ENCODE measurements around the gene HNRNPH2. TPM values are rescaled to one million over a fixed set of nuclear protein-coding genes. Genes with fewer than 3 reads are reported as not detected.

The HNRNPH2 gene
- total and polyA plus RNA-seq, 4 experiments from 2014 or later, result 40.1 to 105 (median 63.5) TPM

DNA sequence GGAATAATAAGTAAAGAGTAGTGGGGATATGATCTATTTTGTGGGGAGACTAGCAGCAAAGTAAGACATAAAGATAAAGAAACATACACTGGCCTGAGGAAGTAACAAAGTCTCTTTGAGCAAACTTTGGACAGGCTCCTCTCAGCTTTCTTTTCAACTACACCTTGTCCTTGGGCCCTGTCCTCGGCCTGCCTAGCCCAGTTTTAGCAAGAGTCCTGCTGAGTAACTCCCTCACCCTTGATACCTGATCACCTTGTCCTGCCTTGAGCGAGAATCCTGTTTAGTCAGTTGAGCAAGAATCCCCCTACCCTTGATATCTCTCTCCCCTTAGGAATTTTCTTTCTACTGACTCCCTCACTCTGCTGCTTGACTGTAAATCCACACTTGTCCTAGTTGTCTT lies 11.5 kb downstream of the HNRNPH2 start:
- H3K27ac ChIP-seq (ENCODE audit: low read depth, low read length), result no peak overlapping the region
- no peaks in the 10 kb centered on the region for H3K27me3 ChIP-seq (ENCODE audit: insufficient read depth, low read length)
- ChIA-PET CTCF (ENCODE audit: partially characterized antibody) (interaction anchor here (1.9 kb wide), 1 partner anchor 9 kb away, joined by 5 read pairs; no protein-coding TSS in a partner anchor), POLR2A (ENCODE audit: partially characterized antibody) (interaction anchor here (1.0 to 3.8 kb wide), 4 partner anchors 12 to 512 kb away, joined by 5 to 29 read pairs (median 10); partner anchors contain the start of genes GLA, HNRNPH2, RPL36A and ZMAT1)
- no peaks in the 10 kb centered on the region for H3K9me3 ChIP-seq (ENCODE audit: control insufficient read depth in 1 of 2, low read length in 2 of 2)
- no peak overlapping the region for H3K4me3 ChIP-seq (ENCODE audit: low read length in 2 of 2)
- Mint-ChIP-seq H3K27ac (peak overlapping the region; percentile 13 to 97 (median 57)), H3K27me3 (no peaks in the 10 kb centered on the region), H3K9me3 (no peaks in the 10 kb centered on the region), H3K36me3 (peaks cover 7 to 11% of the 10 kb centered on the region in 2 donors), H3K4me1 (peaks cover 15 to 44% (median 28%) of the 10 kb centered on the region in 4 donors), H3K4me3 (peak overlapping the region in 7 of 8 donors; percentile 4 to 93 (median 69))
- H3K36me3 ChIP-seq (ENCODE audit: insufficient read depth, low read length), result no peaks in the 10 kb centered on the region
- peaks cover 24% of the 10 kb centered on the region for H3K4me1 ChIP-seq (ENCODE audit: insufficient read depth, low read length)
- intact Hi-C loops (cut with micrococcal nuclease), result loop anchor here (5.0 to 10.0 kb wide), 2 partner anchors 178 to 1235 kb away; partner anchors contain the start of gene GPRASP1
- DNase-seq, result no peak

DNA sequence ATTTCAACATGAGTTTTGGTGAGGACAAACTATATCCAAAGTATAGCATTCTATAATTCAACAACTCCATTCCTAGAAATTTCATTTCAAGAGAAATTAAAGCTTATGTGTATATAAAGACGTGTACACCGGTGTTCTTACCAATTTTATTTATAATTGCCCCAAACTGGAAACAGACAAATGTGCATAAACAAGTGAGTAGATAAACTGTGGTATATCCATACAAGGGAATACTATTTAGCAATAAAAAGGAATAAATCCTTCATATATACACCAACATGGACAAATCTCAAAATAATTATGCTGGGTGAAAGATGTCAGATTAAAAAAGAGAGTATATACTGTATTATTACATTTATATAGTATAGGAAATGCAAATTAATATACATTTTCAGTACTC lies 19.9 kb downstream of the HNRNPH2 start:
- H3K4me3 Mint-ChIP-seq, result no peak overlapping the region
- no peak overlapping the region for H3K27ac ChIP-seq (ENCODE audit: low read depth, low read length)
- peaks cover 28 to 38% of the 10 kb centered on the region in 2 donors for H3K36me3 Mint-ChIP-seq
- no peaks in the 10 kb centered on the region for H3K9me3 ChIP-seq (ENCODE audit: control insufficient read depth in 1 of 2, low read length in 2 of 2)
- ChIA-PET POLR2A (ENCODE audit: partially characterized antibody) (no interaction called here), CTCF (ENCODE audit: partially characterized antibody) (interaction anchor here (1.4 kb wide), 1 partner anchor 9 kb away, joined by 5 read pairs; no protein-coding TSS in a partner anchor)
- DNase-seq, result no peak
- H3K27me3 Mint-ChIP-seq, result no peaks in the 10 kb centered on the region
- no peaks in the 10 kb centered on the region for H3K9me3 Mint-ChIP-seq
- no peak overlapping the region for H3K4me3 ChIP-seq (ENCODE audit: low read length in 2 of 2)
- H3K27ac Mint-ChIP-seq, result no peak overlapping the region
- no peaks in the 10 kb centered on the region for H3K36me3 ChIP-seq (ENCODE audit: insufficient read depth, low read length)
- H3K27me3 ChIP-seq (ENCODE audit: insufficient read depth, low read length), result no peaks in the 10 kb centered on the region
- peaks cover 1 to 9% (median 5%) of the 10 kb centered on the region in 4 donors for H3K4me1 Mint-ChIP-seq
- intact Hi-C loops (cut with micrococcal nuclease), result no loop called here
- H3K4me1 ChIP-seq (ENCODE audit: insufficient read depth, low read length), result no peaks in the 10 kb centered on the region

DNA sequence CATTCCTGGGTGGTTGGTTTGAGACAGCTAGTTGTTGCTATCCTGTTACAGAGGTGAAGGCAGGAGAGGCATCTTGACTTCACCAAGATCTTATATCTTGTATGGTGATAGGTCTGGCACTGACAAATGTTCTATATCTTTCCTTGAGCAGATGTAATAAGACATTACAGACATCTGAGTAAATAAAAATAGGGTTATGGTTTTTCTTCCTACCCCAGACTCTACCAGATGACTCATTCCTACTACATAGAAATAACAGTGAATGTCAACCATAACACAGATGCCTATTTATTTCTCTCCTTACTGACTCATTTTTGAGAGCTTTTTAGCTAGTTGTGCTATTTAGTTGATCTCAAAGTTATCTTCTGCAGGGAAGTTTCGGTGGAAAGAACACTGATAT lies 21.9 kb downstream of the HNRNPH2 start:
- H3K4me1 ChIP-seq (ENCODE audit: insufficient read depth, low read length), result no peaks in the 10 kb centered on the region
- H3K4me1 Mint-ChIP-seq, result peaks cover under 1 to 9% (median 5%) of the 10 kb centered on the region in 4 donors
- H3K4me3 ChIP-seq (ENCODE audit: low read length in 2 of 2), result no peak overlapping the region
- ChIA-PET CTCF (ENCODE audit: partially characterized antibody) (no interaction called here), POLR2A (ENCODE audit: partially characterized antibody) (no interaction called here)
- no peaks in the 10 kb centered on the region for H3K36me3 ChIP-seq (ENCODE audit: insufficient read depth, low read length)
- intact Hi-C loops (cut with micrococcal nuclease), result no loop called here
- no peak overlapping the region for H3K4me3 Mint-ChIP-seq
- no peak overlapping the region for H3K27ac Mint-ChIP-seq
- H3K27me3 Mint-ChIP-seq, result no peaks in the 10 kb centered on the region
- H3K36me3 Mint-ChIP-seq, result peaks cover 24 to 33% of the 10 kb centered on the region in 2 donors
- H3K9me3 ChIP-seq (ENCODE audit: control insufficient read depth in 1 of 2, low read length in 2 of 2), result no peaks in the 10 kb centered on the region
- no peaks in the 10 kb centered on the region for H3K9me3 Mint-ChIP-seq
- H3K27me3 ChIP-seq (ENCODE audit: insufficient read depth, low read length), result no peaks in the 10 kb centered on the region
- H3K27ac ChIP-seq (ENCODE audit: low read depth, low read length), result no peak overlapping the region
- no peak for DNase-seq

DNA sequence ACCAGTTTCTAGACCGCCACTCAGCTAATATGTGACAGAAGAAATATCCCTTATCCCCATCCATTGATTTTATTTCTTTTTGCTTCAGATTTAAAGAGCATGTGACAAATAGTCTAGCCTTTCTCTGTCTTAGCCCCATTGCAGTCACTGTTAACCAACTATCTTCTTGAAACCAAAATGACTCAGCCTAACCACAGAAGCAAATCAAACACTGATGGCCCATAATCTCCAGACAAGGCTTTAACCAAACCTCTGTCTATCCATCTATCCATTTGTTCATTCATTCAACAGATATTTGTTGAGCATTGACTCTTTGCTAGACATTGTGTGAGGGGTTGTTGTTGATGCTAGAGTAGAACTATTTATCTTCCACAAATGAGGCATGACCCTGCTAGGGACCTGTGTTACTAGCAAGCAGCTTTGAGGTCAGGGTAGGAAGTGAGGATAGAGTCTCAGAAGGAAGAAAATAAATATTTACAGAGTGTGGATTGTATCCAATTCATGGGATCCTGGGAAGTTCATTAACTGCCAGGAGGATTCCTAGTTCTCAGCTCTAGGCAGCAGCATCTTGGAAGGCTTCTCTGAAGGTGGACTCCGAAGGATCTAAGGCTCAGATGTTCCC lies 22.5 kb downstream of the HNRNPH2 start:
- ChIA-PET CTCF (ENCODE audit: partially characterized antibody) (no interaction called here), POLR2A (ENCODE audit: partially characterized antibody) (no interaction called here)
- intact Hi-C loops (cut with micrococcal nuclease), result no loop called here

DNA sequence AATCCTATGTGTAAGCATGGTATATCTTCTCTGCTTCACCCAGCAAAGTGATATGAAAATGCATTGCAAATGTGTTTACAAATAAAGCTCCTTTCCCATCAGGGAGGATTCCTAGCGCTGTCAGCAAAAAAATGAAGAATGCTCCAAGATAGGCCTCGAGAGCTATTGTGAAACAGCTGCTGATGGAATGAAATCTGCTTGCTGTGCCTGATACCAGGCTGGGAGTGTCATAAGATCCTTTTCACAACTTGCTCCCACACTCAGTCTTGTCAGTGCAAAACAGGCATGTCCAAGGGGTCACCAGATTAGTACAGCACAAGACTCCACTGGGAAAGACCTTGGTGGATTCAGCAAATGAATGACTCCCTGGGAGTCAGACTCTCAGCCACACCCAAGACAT lies 34.1 kb downstream of the HNRNPH2 start:
- ChIA-PET CTCF (ENCODE audit: partially characterized antibody) (no interaction called here), POLR2A (ENCODE audit: partially characterized antibody) (no interaction called here)
- intact Hi-C loops (cut with micrococcal nuclease), result no loop called here
- Mint-ChIP-seq H3K27ac (no peak overlapping the region), H3K4me1 (peaks cover 0 to 4% (median 0%) of the 10 kb centered on the region in 4 donors), H3K4me3 (no peak overlapping the region), H3K9me3 (no peaks in the 10 kb centered on the region), H3K36me3 (peaks cover 37 to 44% of the 10 kb centered on the region in 2 donors), H3K27me3 (no peaks in the 10 kb centered on the region)
- Histone ChIP-seq H3K27ac (ENCODE audit: low read depth, low read length) (no peak overlapping the region), H3K9me3 (ENCODE audit: control insufficient read depth in 1 of 2, low read length in 2 of 2) (no peaks in the 10 kb centered on the region), H3K4me1 (ENCODE audit: insufficient read depth, low read length) (no peaks in the 10 kb centered on the region), H3K27me3 (ENCODE audit: insufficient read depth, low read length) (no peaks in the 10 kb centered on the region), H3K36me3 (ENCODE audit: insufficient read depth, low read length) (no peaks in the 10 kb centered on the region), H3K4me3 (ENCODE audit: low read length in 2 of 2) (no peak overlapping the region)
- no peak for DNase-seq

More for the DNA sequence above, 22.5 kb downstream of the HNRNPH2 start:
- Histone ChIP-seq H3K27ac (ENCODE audit: low read depth, low read length) (no peak overlapping the region), H3K9me3 (ENCODE audit: control insufficient read depth in 1 of 2, low read length in 2 of 2) (no peaks in the 10 kb centered on the region), H3K36me3 (ENCODE audit: insufficient read depth, low read length) (no peaks in the 10 kb centered on the region), H3K4me1 (ENCODE audit: insufficient read depth, low read length) (no peaks in the 10 kb centered on the region), H3K27me3 (ENCODE audit: insufficient read depth, low read length) (no peaks in the 10 kb centered on the region), H3K4me3 (ENCODE audit: low read length in 2 of 2) (no peak overlapping the region)
- DNase-seq, result no peak
- Mint-ChIP-seq H3K4me1 (peaks cover 0 to 9% (median 4%) of the 10 kb centered on the region in 4 donors), H3K36me3 (peaks cover 21 to 31% of the 10 kb centered on the region in 2 donors), H3K4me3 (no peak overlapping the region), H3K9me3 (no peaks in the 10 kb centered on the region), H3K27me3 (no peaks in the 10 kb centered on the region), H3K27ac (peak overlapping the region in 1 of 7 donors; percentile 31)

DNA sequence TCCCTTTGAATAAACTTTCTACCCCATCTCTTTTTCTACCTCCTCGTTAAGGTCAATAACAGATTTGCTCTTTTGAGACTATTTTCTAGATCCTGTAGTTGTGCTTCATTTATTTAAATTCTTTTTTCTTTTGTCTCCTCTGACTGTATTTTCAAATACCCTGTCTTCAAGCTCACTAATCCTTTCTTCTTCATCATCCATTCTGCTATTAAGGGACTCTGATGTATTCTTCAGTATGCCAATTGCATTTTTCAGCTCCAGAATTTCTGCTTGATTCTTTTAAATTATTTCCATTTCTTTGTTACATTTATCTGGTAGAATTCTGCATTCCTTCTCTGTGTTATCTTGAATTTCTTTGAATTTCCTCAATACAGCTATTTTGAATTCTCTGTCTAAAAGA lies 41.3 kb downstream of the HNRNPH2 start:
- no peak for DNase-seq
- Histone ChIP-seq H3K36me3 (ENCODE audit: insufficient read depth, low read length) (no peaks in the 10 kb centered on the region), H3K27me3 (ENCODE audit: insufficient read depth, low read length) (no peaks in the 10 kb centered on the region), H3K9me3 (ENCODE audit: control insufficient read depth in 1 of 2, low read length in 2 of 2) (no peaks in the 10 kb centered on the region), H3K4me3 (ENCODE audit: low read length in 2 of 2) (no peak overlapping the region), H3K27ac (ENCODE audit: low read depth, low read length) (no peak overlapping the region), H3K4me1 (ENCODE audit: insufficient read depth, low read length) (no peaks in the 10 kb centered on the region)
- Mint-ChIP-seq H3K9me3 (peaks cover 0 to 7% (median 3%) of the 10 kb centered on the region in 8 donors), H3K36me3 (peaks cover 35 to 37% of the 10 kb centered on the region in 2 donors), H3K27me3 (no peaks in the 10 kb centered on the region), H3K4me3 (no peak overlapping the region), H3K27ac (no peak overlapping the region), H3K4me1 (no peaks in the 10 kb centered on the region)
- ChIA-PET POLR2A (ENCODE audit: partially characterized antibody) (no interaction called here), CTCF (ENCODE audit: partially characterized antibody) (no interaction called here)
- intact Hi-C loops (cut with micrococcal nuclease), result no loop called here

DNA sequence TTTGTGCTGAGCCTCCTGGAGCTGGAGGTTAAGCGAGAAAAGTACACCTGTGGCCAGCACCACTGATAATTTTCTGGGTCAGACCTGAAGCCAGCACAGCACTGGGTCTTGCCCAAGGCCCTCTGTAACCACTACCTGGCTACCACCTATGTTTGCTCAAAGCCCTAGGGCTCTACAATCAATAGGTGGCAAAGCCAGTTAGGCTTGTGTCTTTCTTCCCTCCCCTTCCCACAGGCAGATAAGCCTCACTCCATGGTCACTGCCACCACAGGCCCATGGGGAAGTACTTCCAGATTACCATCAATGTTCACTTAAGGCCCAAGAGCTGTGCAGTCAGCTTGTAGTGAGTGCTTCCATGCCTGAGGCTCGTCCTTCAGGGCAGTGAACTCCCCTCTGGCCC lies 42.1 kb downstream of the HNRNPH2 start:
- H3K27ac ChIP-seq (ENCODE audit: low read depth, low read length), result no peak overlapping the region
- ChIA-PET CTCF (ENCODE audit: partially characterized antibody) (no interaction called here), POLR2A (ENCODE audit: partially characterized antibody) (no interaction called here)
- no peak overlapping the region for H3K4me3 ChIP-seq (ENCODE audit: low read length in 2 of 2)
- H3K27me3 ChIP-seq (ENCODE audit: insufficient read depth, low read length), result no peaks in the 10 kb centered on the region
- intact Hi-C loops (cut with micrococcal nuclease), result no loop called here
- DNase-seq, result no peak
- H3K4me3 Mint-ChIP-seq, result peak overlapping the region in 1 of 8 donors; percentile 54
- no peak overlapping the region for H3K27ac Mint-ChIP-seq
- no peaks in the 10 kb centered on the region for H3K36me3 ChIP-seq (ENCODE audit: insufficient read depth, low read length)
- no peaks in the 10 kb centered on the region for H3K4me1 ChIP-seq (ENCODE audit: insufficient read depth, low read length)
- peaks cover 0 to 7% (median 3%) of the 10 kb centered on the region in 8 donors for H3K9me3 Mint-ChIP-seq
- H3K4me1 Mint-ChIP-seq, result no peaks in the 10 kb centered on the region
- H3K9me3 ChIP-seq (ENCODE audit: control insufficient read depth in 1 of 2, low read length in 2 of 2), result no peaks in the 10 kb centered on the region
- H3K27me3 Mint-ChIP-seq, result no peaks in the 10 kb centered on the region
- peaks cover 34 to 39% of the 10 kb centered on the region in 2 donors for H3K36me3 Mint-ChIP-seq

All from CD4-positive, alpha-beta memory T cell (primary cell).